Measurements from ENCODE around the gene CPB2.

Gene CPB2

GRCh38 chr13:46134961-46135522 is 30.2 kb upstream of the CPB2 start:
- no peak for TF ChIP-seq ZNF274 (IDR thresholded peaks at IDR 0.05; ENCODE audit: low read depth, low read length)
- H3K4me3 ChIP-seq (ENCODE audit: low read length) = no peak overlapping the region

- H3K4me3 ChIP-seq (ENCODE audit: low read length) = no peak overlapping the region
- TF ChIP-seq ZNF274 (IDR thresholded peaks at IDR 0.05; ENCODE audit: low read depth, low read length) = no peak
These were observed 29.7 kb upstream of the CPB2 start for GRCh38 chr13:46134494-46134893.

- no peak for TF ChIP-seq ZNF274 (IDR thresholded peaks at IDR 0.05; ENCODE audit: low read depth, low read length)
- H3K4me3 ChIP-seq (ENCODE audit: low read length) = no peak overlapping the region
These were observed 27.3 kb upstream of the CPB2 start for GRCh38 chr13:46132109-46132508.

GRCh38 chr13:46131705-46132104 is 26.9 kb upstream of the CPB2 start:
- no peak overlapping the region for H3K4me3 ChIP-seq (ENCODE audit: low read length)
- TF ChIP-seq ZNF274 (IDR thresholded peaks at IDR 0.05; ENCODE audit: low read depth, low read length) = no peak

GRCh38 chr13:46129955-46130618 is 25.3 kb upstream of the CPB2 start:
- no peak for TF ChIP-seq ZNF274 (IDR thresholded peaks at IDR 0.05; ENCODE audit: low read depth, low read length)
- no peak overlapping the region for H3K4me3 ChIP-seq (ENCODE audit: low read length)

- no peak for TF ChIP-seq ZNF274 (IDR thresholded peaks at IDR 0.05; ENCODE audit: low read depth, low read length)
- H3K4me3 ChIP-seq (ENCODE audit: low read length) = no peak overlapping the region
These were observed 24.3 kb upstream of the CPB2 start for GRCh38 chr13:46129124-46129523.

GRCh38 chr13:46127358-46128023 is 22.7 kb upstream of the CPB2 start:
- no peak overlapping the region for H3K4me3 ChIP-seq (ENCODE audit: low read length)
- no peak for TF ChIP-seq ZNF274 (IDR thresholded peaks at IDR 0.05; ENCODE audit: low read depth, low read length)

- H3K4me3 ChIP-seq (ENCODE audit: low read length) = no peak overlapping the region
- TF ChIP-seq ZNF274 (IDR thresholded peaks at IDR 0.05; ENCODE audit: low read depth, low read length) = no peak
These were observed 21.9 kb upstream of the CPB2 start for GRCh38 chr13:46126552-46127357.

- H3K4me3 ChIP-seq (ENCODE audit: low read length) = no peak overlapping the region
- no peak for TF ChIP-seq ZNF274 (IDR thresholded peaks at IDR 0.05; ENCODE audit: low read depth, low read length)
These were observed 21.2 kb upstream of the CPB2 start for GRCh38 chr13:46126056-46126455.

GRCh38 chr13:46124967-46125933 is 20.4 kb upstream of the CPB2 start:
- no peak for TF ChIP-seq ZNF274 (IDR thresholded peaks at IDR 0.05; ENCODE audit: low read depth, low read length)

GRCh38 chr13:46124531-46124966 is 19.7 kb upstream of the CPB2 start:
- no peak for TF ChIP-seq ZNF274 (IDR thresholded peaks at IDR 0.05; ENCODE audit: low read depth, low read length)
- no peak overlapping the region for H3K4me3 ChIP-seq (ENCODE audit: low read length)

More at GRCh38 chr13:46124967-46125933, 20.4 kb upstream of the CPB2 start:
- H3K4me3 ChIP-seq (ENCODE audit: low read length) = no peak overlapping the region

- no peak overlapping the region for H3K4me3 ChIP-seq (ENCODE audit: low read length)
- no peak for TF ChIP-seq ZNF274 (IDR thresholded peaks at IDR 0.05; ENCODE audit: low read depth, low read length)
These were observed 17.5 kb upstream of the CPB2 start for GRCh38 chr13:46122304-46122703.

- TF ChIP-seq ZNF274 (IDR thresholded peaks at IDR 0.05; ENCODE audit: low read depth, low read length) = no peak
- H3K4me3 ChIP-seq (ENCODE audit: low read length) = no peak overlapping the region
These were observed 16.8 kb upstream of the CPB2 start for GRCh38 chr13:46121597-46122163.

Data from GM08714 (cell line).